Measurements from ENCODE around the gene PLCB2.

Gene PLCB2

DNA sequence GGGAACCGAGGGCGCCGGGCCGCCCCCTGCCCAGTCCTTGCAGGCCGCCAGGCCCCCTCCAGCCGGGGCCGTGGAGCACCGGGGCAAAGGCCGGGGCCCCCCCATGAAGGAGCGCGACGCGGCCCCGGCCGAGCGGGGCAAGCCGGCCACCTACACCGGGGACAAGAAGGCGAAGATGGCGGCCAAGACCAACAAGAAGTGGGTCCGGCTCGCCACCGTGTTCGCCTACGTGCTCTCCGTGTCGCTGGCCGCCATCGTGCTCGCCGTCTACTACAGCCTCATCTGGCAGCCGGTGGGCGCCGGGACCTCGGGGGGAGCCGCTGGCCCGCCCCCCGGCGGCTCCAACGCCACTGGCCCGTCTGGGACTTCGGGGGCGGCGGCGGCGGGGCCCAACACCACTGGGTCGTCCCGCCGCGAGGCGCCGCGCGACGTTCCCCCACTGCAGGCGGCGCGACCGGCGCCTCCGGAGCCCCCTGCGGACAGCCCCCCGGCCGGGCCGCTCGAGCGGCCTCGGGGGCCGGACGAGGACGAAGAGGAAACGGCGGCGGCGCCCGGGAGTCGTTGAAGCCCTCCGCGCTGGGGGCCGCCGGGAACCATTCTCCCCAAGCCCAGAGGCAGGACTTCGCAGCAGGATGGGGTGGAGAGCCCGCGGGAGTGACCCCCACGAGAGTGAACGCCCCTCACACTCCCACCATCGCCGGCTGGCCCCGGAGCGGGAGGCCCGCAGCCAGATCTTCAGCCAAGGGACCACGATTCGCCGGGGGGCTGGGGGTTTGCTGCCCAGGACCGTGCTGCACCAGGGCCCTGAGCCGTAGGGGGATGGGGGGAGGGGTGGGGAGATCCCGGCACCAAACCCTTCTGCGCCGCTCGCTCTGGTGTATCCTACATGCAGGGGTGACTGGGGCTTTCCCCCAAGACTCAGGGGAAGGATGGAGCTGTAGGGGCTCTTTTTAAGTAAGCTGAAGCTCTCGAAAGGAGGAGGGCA, 16.5 kb upstream of the PLCB2 start:
- DNase-seq = no peak

DNA sequence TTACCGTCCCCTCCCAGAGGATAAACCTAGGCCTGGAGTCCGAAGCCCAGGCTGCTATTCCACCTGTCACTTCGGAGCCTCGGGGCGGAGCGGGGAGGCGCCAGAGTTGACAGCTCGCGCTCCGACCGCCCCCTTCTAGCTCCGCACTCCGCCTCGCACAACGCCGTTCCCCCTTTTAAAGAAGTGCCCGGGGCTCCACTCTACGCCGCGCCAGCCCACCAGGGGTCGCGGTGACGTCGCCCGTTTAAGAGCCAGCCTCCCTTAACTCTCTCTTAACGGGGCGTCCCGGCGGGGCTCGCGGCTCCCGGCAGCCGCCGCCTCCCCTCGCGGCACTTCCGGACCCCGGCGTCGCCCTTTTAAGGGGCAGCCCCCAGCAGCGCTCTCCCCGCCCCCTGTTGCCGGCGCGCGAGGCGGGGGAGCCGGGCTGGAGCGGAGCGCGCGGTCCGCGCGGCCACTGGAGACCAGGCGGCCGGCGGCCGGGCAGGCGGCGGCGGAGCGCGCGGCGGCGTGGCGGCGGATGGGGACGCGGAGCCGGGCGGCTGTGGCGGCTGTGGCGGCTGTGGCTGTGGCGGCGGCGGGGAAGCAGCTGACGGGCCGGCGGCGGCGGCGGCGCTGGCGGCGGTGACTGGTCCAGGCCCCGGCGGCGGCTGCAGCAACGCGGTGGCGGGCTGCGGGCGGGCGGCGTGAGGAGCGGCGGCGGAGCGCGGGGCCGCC, 15.7 kb upstream of the PLCB2 start, which contains the start of gene INAFM2:
Gene INAFM2, plus strand, starts transcription at position 454 of the 714 bp plus-strand sequence. CDS start 364 bp downstream, outside the sequence.
- peak; percentile 84 to 95 for DNase-seq

DNA sequence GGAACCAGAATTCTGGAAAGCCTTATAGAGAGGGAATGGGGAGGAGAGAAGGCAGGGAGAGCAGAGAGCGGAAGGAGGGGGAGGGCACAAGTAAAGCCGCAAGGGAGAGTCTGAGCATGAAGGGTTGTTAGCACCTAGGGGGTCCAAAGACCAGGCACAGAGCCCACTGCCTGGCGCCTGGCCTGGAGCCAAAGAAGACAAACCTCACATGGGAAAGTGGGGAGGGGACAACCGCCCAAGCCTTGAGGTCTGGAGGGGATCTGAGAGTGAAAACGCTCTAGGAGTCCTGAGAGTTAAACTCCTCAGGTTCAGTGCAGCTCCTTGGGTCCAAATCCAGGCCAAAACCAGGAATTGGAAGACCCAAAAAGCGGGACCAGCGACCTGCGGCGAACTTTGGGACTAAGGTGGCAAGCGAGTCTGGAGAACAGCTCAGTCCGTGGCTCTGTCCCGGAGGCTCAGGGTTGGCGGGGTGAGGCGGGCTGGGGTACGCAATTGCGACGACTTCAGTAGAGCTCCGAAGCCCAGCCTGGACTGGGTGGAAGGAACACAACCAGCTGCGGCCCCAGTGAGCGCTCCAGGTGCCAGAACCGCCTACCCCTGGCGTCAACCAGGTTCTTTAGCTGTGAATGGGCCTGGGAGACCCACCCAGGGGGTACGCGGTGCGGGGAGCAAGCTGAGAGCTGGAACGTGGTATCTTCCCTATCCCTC, 14.9 kb upstream of the PLCB2 start:
- DNase-seq = no peak

DNA sequence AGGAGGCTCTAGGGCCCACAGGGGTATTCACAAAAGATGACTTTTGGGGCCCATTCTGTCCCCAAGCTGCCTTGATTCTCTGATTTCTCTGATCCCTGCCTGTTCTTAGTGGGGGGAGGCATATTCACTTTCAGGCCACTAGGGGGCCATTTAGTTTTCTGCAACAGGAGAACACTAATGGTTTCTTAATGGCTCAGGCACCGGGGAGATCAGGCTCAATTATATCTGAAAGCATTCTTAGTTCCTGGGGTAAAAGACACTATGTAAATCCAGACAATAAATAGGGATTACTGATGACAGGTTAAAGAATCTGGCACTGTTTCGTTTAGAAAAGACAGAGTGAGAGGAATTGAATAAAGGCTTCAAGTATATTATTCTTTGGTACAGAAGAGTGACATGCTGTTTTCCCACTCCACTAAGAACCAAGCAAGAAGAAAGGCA, 13.2 kb upstream of the PLCB2 start:
- peak; percentile 66 to 68 for DNase-seq

DNA sequence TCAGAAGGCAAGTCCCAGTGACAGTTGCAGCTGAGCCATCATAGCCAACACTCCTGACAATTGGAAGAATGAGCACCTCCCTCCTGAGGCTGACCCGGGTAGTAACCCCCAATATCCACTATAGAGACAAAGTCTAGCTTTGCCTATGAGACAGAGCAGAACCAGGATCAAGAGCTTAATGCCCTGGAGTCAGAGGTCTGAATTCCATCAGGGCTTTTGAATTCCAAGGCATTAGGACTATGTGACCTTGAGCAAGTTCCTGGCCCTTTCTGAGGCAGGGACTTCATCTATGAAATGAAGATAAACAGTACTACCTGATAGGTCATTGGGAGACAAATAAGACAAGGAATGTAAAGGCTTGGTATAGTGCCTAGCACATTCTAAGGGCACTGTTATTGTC, 12.7 kb upstream of the PLCB2 start:
- no peak for DNase-seq

DNA sequence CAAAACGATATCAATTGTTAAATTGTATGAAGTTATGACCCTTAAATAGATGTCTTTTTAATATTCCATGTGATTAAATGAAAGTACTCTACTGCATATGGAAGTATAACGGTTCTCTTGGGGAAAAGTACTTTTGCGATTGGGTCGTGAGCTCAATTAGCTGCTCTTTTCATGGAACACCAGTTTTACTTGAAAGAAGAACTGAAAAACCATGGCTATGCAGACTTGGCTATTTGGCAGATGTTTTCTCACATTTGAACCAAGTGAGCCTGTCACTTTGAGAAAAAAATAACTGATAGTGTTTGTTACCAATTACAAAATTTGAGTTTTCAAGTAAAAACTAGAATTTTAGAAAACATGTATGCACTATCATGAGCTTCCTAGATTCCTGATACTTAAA, 9.8 kb upstream of the PLCB2 start:
- DNase-seq = no peak

DNA sequence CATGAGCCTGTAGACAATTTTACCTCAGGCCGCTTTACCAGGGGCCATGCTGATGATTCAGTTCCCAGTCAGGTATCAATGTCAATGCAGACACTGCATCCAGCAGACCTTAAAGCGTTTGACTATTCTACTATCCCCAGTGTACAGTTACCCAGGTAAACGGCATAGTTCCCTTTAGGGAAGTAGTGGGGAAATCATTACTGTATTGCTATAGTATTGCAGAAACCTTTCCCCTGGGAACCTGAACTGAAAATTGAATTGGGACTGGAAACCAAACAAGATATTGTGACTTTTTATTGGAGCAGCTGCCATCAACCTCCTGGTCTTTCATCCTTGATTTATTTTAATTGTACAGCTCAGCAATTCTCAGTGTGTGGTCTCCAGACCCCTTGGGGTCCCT, 9.2 kb upstream of the PLCB2 start:
- no peak for DNase-seq

DNA sequence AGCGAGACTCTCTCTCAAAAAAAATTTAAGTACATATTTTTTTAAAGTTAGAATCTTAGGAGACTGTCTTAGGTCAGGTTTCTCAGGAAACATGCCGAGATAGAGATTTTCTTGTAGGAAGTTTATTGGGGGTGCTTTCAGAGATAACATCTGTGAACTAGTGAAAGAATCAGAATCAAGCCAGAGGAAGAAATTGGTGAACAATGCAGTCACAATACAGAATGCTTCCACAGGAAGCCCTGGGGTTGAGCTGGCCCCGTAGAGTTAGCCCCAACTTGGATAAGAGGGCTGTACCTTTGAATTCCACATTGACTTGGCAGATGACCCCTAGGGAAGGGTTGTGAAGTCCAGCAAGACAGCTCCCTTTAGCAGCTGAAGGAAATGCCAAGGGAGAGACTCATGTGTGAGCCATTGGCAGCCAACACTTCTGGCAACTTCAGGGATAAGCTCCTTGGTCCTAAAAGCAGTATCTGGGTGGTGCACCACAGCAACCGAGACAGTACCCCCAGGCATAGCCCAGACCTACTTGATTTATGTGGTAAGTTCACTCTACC, 7.1 kb upstream of the PLCB2 start:
- DNase-seq = no peak

DNA sequence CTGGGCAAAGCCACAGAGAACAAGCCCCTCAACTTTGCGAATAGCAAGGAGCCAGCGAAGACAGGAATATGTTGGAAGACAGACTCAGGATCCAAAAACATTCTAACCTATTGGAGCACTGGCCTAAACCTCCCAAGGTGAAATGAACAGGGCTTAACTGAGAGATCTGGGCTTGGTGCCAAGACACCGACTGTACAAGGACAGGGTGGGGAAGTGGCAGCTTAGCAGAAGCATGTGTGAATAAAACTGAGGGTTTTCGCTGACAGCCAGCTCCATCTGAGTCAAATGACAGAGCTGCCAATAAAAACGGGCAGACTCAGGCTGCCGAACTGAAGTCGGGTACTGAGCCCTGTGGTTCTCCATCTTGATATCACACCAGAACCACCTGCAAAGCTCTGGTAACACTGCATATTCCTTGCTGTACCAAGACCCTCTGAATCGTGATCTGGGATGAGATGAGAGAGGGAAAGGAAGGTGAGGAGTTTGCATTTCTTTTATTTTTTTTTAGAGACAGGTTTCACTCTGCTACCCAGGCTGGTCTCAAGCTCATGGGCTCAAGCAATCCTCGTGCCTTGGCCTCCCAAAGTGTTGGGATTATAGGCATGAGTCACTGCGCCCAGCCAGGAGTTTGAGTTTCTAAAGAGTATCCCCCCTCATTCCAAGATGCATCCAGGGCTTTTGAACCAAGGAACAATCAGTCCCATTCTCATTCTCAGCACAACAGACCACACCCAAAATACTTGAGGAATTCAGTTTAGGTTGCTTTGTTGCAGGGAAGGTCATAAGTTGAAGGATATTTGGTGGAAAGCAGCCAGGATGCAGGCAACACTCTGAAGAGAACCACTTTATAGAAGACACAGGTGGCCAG, 6.0 kb upstream of the PLCB2 start:
- peak; percentile 79 to 83 for DNase-seq

DNA sequence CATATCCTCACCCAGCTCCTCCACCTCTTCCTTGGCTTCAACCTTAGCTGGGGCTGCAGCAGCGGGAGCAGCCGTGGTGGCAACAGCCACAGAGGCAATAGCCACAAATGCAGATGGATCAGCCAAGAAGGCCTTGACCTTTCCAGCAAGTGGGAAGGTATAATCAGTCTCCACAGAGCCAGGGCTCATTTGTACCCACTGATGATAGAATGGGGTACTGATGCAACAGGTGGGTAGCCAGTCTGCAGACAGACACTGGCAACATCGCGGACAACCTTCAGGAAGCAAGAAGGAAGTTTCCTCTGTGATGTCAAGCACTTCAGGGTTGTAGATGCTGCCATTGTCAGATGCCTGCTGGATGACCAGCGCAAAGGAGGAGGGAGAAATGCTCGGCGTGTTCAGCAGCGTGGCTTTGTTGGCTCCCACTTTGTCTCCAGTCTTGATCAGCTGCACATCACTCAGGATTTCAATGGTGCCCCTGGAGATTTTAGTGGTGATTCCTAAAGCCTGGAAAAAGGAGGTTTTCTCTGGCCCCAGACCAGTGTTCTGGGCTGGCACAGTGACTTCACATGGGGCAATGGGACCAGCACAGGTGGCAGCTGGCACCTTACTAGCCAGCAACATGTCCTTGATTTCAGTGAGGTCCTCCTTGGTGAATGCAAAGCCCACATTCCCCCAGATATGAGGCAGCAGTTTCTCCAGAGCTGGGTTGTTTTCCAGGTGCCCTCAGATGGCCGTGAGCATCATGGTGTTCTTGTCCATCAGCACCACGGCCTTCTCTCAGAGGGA, 4.8 kb upstream of the PLCB2 start:
- DNase-seq = no peak

DNA sequence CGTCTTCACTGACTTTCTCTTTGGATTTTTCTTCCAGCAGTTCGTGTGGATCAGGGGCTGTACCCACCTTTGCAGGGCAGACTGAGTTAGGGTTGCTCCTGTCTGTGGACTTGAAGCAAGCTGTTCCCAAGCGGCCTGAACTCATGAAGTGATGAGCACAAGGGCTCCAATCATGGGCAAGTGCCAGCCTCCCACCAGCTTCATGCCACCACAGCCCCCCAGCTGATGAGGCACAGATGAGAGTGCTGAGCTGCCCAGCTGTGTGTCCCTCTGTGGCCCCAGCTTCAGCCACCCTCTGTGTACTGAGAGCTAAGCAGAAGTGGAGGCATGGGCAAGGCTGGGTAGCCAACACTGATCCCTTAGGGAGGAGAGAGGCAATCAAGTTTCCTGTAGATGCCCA, 3.3 kb upstream of the PLCB2 start:
- no peak for DNase-seq

DNA sequence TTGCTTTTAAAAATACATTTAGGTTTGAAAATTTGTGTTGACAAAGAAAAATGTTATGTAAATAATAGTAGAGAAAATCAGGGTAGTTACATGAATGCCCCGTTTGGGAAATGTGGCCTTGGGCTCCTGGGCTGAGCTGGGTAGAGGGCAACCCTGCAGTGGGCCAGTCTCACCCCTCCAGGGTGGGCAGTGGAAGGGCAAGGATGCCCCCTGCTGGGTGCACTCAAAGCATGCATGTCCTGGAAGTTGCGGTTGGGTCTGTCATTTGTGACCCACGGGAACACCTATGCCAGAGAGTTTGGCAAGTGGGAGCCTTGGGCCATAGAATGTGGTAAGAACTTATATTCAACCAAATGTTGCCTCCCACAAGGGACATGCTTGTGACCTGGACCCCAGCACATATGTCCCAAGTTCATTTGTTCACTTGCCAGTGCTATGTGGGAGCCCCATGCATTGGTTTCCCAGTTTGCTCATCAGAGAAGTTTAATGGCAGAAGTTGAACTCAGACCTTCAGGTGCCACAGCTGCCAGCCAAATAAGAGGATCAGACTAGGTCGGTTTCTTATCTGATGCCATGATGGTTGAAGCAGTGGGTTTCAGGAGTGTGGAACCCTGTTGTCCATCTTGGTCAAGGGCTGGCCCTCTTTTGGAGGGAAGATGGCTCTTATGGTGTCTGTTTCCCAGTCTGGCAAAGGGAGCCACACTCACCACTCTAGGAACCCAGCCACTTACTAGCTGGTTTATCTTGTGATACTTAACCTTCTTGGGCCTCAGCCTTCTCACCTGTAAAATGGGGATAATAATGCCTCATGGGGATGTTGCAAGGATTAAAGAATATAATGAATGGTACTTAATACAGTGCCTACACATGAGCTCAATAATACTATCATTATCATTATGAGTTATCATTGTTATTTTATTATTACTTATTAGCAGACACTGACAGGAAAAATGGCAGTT, 2.5 kb upstream of the PLCB2 start:
- DNase-seq = peak; percentile 37 to 47

DNA sequence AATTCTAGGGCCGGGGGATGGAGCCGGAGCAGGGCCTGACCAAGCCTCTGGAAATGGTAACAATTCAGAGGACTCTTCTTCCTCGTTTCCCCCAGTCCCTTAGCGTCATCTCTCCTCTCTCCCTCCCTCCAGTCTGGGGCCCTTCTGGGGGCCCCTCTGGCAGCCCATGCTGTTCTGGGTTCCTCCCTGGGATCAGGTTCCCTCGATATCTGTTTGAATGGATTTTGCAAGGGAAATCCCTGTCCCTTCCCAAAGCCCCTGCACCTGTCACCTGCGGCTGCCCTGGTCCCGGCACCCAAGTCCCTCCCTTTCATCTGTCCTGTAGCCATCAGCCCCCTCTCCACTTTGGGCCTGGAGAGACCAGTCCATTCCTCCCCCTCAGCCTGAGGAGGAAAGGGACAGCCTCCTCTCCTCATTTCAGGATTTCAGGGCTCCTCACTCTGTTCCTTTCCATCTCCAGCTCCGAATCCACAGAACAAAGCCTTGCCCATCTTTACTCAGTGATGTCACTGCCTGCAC, 1.7 kb upstream of the PLCB2 start:
- DNase-seq = no peak

DNA sequence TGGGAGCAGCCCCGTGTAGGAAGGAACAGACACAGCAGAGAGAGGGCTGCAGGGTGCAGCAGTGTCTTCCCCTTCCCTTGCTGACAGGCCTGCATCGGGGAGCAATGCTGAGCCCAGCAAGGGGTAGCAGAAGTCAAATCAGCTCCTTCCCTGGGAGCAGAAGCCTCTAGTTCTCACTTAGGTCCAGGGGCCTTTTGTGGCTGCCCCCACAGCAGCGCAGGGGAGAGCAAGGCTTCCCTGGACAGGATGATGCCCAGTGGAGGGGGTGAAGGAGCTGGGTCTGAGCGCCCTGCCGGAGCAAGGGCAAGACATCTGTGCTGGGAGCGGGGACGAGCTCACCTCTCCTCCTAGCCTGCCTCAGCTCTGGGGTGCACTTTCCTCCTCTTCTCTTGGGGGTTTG, 827 bp downstream of the PLCB2 start:
- DNase-seq = no peak

DNA sequence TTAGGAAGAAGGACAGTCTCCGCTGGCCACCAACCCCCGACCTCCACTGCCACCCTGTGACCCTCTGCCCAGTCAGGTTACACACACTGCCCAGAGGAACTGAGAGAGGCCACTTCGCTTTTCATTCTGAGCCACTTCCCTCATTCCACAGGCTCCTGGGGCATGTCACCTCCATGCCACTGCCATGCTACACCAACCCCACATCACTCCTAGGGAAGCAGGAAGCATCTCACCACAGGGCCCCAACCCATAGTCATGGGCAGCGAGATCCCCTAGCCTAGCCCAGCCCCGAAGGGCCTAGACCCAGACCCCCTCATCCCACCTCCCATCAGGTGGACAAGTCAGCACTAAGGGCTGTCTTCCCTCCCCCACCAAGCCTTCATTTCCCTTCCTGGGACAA, 1.4 kb downstream of the PLCB2 start:
- no peak for DNase-seq

DNA sequence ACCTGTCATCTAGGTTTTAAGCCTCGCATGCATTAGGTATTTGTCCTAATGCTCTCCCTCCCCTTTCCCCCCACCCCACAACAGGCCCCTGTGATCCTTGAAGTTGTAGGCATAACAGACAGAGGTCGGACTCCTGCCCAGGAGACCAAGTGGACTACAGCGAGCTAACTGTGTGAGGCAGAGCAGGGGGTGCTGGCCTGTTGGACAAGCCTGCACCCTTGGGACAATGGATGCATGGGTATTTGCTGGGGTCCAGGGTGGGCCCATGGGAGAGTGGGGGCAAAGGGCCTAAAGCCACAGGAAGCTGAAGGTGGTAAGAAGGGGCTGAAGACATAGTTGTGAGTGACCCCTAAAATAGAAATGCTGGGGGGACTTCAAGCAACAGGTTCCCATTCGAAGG, 2.5 kb downstream of the PLCB2 start:
- no peak for DNase-seq

DNA sequence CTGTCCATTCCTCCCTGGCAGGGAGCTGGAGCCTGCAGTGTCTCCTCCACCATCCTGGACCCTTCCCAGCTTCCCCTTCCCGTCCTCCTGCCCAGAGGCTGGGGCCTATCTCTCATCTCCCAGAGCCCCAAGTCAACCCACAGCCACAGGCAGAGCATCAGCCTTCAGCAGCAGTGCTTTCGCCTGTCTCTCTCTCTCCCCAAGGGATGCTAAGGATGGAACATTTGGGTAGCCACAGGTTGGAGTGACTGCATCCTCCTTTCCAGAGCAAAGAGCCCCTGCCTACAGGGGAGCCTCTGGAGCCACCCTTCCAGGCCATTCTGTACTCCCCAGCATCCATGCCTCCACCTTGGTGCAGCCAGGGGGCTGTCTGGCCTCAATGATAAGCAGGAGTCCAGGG, 4.2 kb downstream of the PLCB2 start:
- no peak for DNase-seq

DNA sequence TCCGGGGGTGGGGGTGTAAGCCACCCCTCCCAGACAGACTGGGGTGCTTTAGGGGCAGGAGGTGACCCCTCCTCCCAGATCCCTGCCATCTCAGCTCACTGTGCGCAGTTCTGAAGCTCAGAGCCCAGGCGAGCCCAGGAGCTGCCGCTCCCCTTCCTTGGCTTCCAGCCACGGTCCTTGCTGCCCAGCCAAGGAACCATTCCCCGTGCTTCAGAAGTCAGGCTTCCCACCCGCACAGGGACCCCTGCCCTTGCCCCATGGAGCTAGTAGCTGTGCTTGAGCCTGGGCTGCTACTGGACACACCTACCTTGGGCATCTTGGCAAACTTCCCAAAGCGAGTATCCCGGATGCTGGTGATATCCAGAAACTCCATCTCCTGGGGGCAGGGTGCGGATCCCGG, 4.8 kb downstream of the PLCB2 start:
- no peak for DNase-seq

DNA sequence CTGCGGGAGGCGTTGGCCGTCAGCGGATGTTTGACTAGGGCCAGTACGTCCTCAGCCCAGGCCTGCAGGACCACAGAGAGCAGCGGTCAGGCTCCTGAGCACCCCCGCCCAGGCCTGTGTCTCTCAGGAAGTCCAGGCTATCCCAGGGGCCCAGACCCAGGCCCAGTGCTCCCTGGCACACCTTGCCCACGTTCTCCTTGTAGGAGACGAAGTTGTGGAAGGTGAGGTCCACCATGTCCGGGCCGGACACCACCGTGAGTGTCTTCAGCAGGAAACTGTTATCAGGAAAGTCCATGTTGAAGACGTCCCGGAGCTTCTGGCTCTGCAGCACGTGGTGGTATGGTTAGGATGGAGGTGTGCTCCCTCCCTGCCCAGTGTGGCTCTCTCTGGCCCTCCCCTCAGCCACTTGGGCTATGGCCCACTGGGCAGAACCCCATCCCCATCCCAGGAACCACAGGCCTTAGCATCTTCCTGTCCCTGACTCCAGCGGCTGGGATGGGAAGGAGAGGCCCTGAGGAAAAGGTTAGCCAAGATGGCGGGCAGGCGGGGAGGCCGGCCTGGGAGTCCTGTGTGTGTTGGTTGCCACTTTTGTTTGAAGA, 5.3 kb downstream of the PLCB2 start:
- no peak for DNase-seq
